GM12873 (cell line): Measurements from ENCODE around the gene UCKL1.

ENCODE experiments used
- CTCF ChIP-seq: IDR thresholded peaks from 2 replicates; pipeline ENCODE4 v1.5.1; 2012; ENCODE audit warnings: low read depth, mild to moderate bottlenecking, moderate library complexity, low read length, control low read depth; ENCODE audit not compliant: insufficient read depth; ENCODE audit errors: missing control alignments

The UCKL1 gene

GRCh38 chr20:63935447-63935846, 20.8 kb downstream of the UCKL1 start:
- TF ChIP-seq CTCF, result no peak

- TF ChIP-seq CTCF, result peak; percentile 42
Observed at GRCh38 chr20:63934271-63935068, 21.7 kb downstream of the UCKL1 start.

GRCh38 chr20:63933646-63934045, 22.6 kb downstream of the UCKL1 start:
- no peak for TF ChIP-seq CTCF

GRCh38 chr20:63932606-63933160, 23.5 kb downstream of the UCKL1 start:
- TF ChIP-seq CTCF, result no peak

- no peak for TF ChIP-seq CTCF
Observed at GRCh38 chr20:63931735-63932134, 24.5 kb downstream of the UCKL1 start.

GRCh38 chr20:63930971-63931553, 25.2 kb downstream of the UCKL1 start:
- TF ChIP-seq CTCF, result no peak

GRCh38 chr20:63929071-63929470, 27.1 kb downstream of the UCKL1 start:
- TF ChIP-seq CTCF, result no peak
